PFSK-1 (cell line): ENCODE results near the gene FTSJ3.
A peak's percentile ranks its signal among the peaks of the same experiment; 100 is the strongest.

Experiments
- FOXP2 ChIP-seq: optimal IDR thresholded peaks from 2 replicates; pipeline ENCODE3; 2011; ENCODE audit warnings: borderline replicate concordance, control low read depth, inconsistent platforms; ENCODE audit not compliant: insufficient read depth; ENCODE audit errors: extremely low read length, extremely low read depth
- POLR2AphosphoS5 ChIP-seq: IDR thresholded peaks from 2 replicates; pipeline ENCODE4 v1.6.1; 2012; ENCODE audit warnings: low read depth, mild to moderate bottlenecking, control low read depth, low read length, moderate library complexity
- REST ChIP-seq, 2 experiments: IDR thresholded peaks; 2 replicates each; pipeline versions ENCODE4 v1.6.1 to v1.8.0; 2011 to 2012; ENCODE audit warnings: low read depth in 2 of 2, low read length in 2 of 2, control low read depth in 1 of 2, inconsistent platforms in 1 of 2, mild to moderate bottlenecking in 1 of 2, moderate library complexity in 1 of 2; ENCODE audit not compliant: insufficient read depth in 1 of 2
- SIN3A ChIP-seq: IDR thresholded peaks from 2 replicates; pipeline ENCODE4 v1.6.1; 2012; ENCODE audit warnings: mild to moderate bottlenecking, low read length, moderate library complexity, borderline replicate concordance; ENCODE audit not compliant: insufficient read depth
- TAF1 ChIP-seq: IDR thresholded peaks from 2 replicates; pipeline ENCODE4 v1.6.1; 2012; ENCODE audit warnings: low read length, control low read depth, borderline replicate concordance; ENCODE audit not compliant: insufficient read depth

The FTSJ3 gene

DNA sequence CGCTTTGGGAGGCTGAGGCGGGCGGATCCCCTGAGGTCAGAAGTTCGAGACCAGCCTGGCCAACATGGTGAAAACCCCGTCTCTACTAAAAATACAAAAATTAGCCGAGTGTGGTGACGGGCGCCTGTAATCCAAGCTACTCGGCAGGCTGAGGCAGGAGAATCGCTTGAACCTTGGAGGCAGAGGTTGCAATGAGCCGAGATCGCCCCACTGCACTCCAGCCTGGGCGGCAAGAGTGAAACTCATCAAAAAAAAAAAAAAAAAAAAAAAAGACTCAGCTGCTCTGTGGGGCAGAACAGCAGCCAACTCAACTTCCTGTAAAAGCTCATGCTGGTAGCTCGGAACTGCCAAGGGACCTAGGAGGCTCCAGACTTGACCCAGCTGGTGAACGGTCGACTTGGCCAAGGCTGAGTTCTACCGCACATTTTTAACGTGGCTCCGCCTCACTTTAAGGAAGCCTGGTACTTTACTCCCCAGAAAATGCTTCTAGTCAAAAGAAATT, 16.0 kb upstream of the FTSJ3 start:
- peak; percentile 26; the same call in 1 of the 2 replicates for TF ChIP-seq SIN3A

GRCh38 chr17:63842540-63843386, 15.3 kb upstream of the FTSJ3 start, which contains the start of gene SMARCD2:
TSS of gene SMARCD2 (minus strand) at chr17:63842685. CDS start at chr17:63842674, 11 bp downstream.
- peak; percentile 92 for TF ChIP-seq TAF1
- TF ChIP-seq FOXP2, result peak; percentile 89
- TF ChIP-seq POLR2AphosphoS5, result peak; percentile 32; the same call in 1 of the 2 replicates
- TF ChIP-seq SIN3A, result peak; percentile 56; the same call in 1 of the 2 replicates
- peak in 1 of 2 experiments; percentile 57; a peak in 2 of 4 replicates for TF ChIP-seq REST (IDR thresholded peaks at IDR 0.05; ENCODE audit: insufficient read depth in 1 of 2, low read depth in 2 of 2, low read length in 2 of 2)

DNA sequence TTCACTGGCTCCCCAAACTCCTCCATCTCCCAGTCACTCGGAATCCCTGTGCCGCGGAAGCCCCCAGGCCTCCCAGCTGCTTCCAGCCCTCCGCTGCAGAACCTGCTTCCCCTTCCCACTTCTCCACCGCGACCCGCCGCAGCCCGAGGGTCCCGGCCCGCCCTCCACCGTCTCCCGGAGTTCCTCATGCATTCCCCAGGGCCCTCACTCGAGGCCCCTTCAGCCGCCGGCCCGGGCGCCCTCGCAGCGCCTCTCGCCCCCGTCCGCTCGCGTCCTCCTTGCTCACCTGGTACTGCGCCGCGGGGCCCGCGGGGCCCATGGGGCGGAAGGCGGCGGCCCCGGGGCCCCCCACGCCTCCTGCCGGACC, 14.7 kb upstream of the FTSJ3 start:
- TF ChIP-seq TAF1, result no peak
- TF ChIP-seq FOXP2, result no peak

DNA sequence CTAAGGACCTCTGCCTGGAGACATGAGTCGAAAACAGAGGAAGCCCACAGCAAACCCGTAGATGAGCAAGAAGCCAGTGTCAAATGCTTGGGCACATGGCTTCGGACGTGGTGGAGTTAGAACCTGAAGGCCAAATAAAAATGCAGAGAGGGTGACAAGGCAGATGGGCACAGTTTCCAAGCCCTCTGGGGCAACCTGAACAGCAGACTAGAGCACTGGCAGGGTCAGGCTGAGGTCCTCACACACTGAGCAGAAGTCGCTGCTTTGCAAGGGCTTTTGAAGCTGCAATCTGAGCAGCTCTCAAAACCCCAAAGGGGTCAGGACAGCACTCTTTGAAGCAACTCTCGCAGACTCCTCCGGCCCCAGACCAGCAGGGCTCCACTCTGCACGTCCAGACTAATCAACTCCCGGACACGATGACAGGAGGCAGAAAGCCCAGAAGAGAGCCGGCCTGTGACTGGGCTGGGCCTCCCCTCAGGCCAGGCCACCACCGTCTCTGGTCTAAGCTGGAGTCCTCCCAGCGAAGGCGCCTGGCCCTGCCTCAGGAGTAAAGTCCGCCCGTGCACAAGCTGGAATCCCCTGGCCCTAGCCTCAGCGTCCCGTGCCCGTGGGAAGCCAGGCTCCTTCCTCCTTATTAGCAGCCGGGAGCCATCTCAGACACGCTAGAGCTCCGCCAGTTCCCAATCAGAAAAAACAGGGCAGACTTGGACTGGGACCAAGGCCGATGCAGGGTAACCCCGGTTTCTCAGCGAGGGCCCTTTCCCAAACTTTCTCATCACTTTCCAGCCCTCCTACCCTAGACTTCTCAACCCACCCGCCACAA, 14.1 kb upstream of the FTSJ3 start:
- 0 out of 2 replicates have a peak, but pooled peaks have one; percentile 13 for TF ChIP-seq SIN3A
- 0 out of 2 replicates have a peak, but pooled peaks have one; percentile 24 for TF ChIP-seq TAF1
- no peak for TF ChIP-seq FOXP2

GRCh38 chr17:63840591-63841349, 13.3 kb upstream of the FTSJ3 start:
- TF ChIP-seq POLR2AphosphoS5 (no peak), SIN3A (no peak), FOXP2 (no peak), TAF1 (no peak), REST (IDR thresholded peaks at IDR 0.05; ENCODE audit: insufficient read depth in 1 of 2, low read depth in 2 of 2, low read length in 2 of 2) (no peak)

DNA sequence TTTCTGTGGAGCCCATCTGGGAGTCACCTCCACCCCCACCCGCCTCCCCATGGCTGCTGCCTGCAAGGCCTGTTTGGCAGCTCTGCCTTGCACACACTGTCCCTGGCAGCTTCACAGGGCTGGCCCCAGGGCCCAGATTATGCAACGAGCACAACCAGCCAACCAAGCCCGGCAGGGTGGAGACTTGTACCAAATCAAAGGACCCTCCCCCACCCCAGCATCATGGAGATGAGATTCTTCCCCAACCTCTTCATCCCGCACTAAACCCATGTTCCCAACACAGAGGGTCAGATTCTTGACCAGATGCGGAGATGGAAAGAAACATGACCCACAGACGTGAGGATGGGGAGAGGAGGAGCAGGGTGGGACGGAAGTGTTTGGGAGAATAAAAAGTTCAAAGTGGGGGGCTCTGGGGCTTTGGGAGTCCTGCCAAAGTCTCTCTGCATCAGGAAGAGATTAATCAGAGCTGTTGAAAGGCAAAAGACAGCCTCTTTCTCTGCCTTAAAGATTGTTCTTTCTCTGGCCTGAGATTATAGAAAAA, 11.2 kb upstream of the FTSJ3 start:
- no peak for TF ChIP-seq TAF1
- TF ChIP-seq REST (IDR thresholded peaks at IDR 0.05; ENCODE audit: insufficient read depth in 1 of 2, low read depth in 2 of 2, low read length in 2 of 2), result no peak
- no peak for TF ChIP-seq FOXP2
- no peak for TF ChIP-seq POLR2AphosphoS5
- no peak for TF ChIP-seq SIN3A
